ENCODE measurements around the gene PRKN. TPM values are rescaled to one million over a fixed set of nuclear protein-coding genes. Genes with fewer than 3 reads are reported as not detected.

PRKN gene
- polyA plus RNA-seq, 1 experiment, result 0.71 TPM

DNA sequence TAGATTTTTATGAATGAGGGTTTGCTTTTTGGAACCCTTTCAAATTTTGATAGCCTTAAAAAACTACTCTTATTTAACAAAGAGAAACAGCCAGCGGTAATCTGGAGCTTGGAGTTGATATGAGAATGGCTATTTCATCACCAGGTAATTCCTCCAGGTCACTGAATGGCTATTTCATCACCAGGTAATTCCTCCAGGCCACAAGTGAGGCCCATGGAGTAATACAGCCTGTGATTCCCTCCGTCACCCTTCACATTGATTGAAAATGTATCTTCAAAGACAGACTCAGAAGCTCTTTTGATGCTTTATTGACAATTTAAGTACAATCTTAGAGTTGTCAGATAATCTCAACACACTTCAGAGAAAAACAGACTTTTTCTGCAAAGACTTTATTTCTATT lies 1380.4 kb downstream of the PRKN start:
- ChIA-PET POLR2A (no interaction called here), CTCF (no interaction called here)
- H3K36me3 ChIP-seq (ENCODE audit: control insufficient read depth, insufficient read depth, low read length), result no peaks in the 10 kb centered on the region
- no peak overlapping the region for H3K4me3 ChIP-seq (ENCODE audit: low read depth, low read length)
- no peak for DNase-seq (ENCODE audit: low read depth)
- no peaks in the 10 kb centered on the region for H3K27me3 ChIP-seq (ENCODE audit: control insufficient read depth, insufficient read depth, low read length)
- TF ChIP-seq, protein P1, sequence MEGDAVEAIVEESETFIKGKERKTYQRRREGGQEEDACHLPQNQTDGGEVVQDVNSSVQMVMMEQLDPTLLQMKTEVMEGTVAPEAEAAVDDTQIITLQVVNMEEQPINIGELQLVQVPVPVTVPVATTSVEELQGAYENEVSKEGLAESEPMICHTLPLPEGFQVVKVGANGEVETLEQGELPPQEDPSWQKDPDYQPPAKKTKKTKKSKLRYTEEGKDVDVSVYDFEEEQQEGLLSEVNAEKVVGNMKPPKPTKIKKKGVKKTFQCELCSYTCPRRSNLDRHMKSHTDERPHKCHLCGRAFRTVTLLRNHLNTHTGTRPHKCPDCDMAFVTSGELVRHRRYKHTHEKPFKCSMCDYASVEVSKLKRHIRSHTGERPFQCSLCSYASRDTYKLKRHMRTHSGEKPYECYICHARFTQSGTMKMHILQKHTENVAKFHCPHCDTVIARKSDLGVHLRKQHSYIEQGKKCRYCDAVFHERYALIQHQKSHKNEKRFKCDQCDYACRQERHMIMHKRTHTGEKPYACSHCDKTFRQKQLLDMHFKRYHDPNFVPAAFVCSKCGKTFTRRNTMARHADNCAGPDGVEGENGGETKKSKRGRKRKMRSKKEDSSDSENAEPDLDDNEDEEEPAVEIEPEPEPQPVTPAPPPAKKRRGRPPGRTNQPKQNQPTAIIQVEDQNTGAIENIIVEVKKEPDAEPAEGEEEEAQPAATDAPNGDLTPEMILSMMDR (IDR thresholded peaks at IDR 0.05; ENCODE audit: insufficient read depth, low read depth, low read length), result no peak

DNA sequence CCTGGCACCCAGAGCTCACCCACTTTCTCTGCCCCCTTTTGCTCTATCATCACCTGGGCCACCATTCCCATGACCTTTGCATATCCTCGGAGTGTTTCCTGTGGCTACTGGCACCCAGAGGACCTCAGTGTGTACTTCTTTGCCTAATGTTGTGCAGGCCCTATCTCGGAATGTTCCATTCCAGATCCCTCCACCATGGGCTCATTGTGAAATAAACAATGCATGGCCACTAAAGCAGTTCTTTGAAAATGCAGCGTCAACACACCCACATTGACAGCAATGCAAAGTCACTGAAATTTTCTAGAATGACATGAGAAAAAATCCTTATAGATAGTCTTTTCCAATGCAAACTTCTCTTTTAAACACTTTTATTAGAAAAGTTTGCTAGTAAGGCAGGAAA lies 1380.8 kb downstream of the PRKN start:
- H3K36me3 ChIP-seq (ENCODE audit: control insufficient read depth, insufficient read depth, low read length), result no peaks in the 10 kb centered on the region
- TF ChIP-seq, protein P1 (IDR thresholded peaks at IDR 0.05; ENCODE audit: insufficient read depth, low read depth, low read length), result no peak
- ChIA-PET POLR2A (no interaction called here), CTCF (no interaction called here)
- no peaks in the 10 kb centered on the region for H3K27me3 ChIP-seq (ENCODE audit: control insufficient read depth, insufficient read depth, low read length)
- no peak overlapping the region for H3K4me3 ChIP-seq (ENCODE audit: low read depth, low read length)
- no peak for DNase-seq (ENCODE audit: low read depth)

DNA sequence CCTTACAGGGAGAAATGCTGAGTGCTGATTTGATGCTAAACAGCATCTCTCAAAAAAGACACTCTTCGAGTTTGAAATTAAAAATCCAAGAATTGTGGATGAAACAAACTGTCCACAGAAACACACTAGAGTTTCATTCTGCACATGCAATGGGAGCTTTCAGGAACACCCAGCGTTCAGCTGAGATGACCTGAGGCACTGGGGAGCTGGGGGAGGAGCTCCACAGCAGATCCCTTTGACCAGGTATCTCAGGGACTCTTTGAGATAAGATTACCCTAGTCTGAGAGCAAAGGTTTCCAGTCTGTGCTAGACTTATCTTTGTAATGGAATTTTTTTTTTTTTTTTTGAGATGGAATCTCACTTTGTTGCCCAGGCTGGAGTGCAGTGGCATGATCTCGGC lies 1382.9 kb downstream of the PRKN start:
- CTCF ChIA-PET, result interaction anchor here (1.0 to 1.2 kb wide), 2 partner anchors 26 to 414 kb away, joined by 3 read pairs; no protein-coding TSS in a partner anchor

DNA sequence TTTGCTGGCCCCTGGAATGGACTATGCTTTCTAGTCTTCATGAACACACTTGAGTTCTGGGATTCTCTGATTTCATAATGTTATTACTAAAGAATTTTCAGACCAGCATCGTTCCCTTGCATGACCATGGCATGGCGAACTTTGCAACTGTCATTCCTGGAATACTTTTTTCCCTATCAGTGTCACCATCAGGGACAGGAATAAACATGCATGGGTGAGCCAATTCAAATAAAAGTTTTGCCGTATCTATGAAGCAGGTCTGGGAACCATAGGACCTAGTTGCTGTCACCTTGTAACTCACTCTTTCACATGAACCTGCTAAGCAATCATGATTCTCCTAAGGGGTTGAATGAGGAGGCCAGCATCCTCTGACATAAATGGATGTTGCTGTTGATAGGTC lies 1385.5 kb downstream of the PRKN start:
- Histone ChIP-seq H3K27me3 (ENCODE audit: control insufficient read depth, insufficient read depth, low read length) (no peaks in the 10 kb centered on the region), H3K4me3 (ENCODE audit: low read depth, low read length) (no peak overlapping the region), H3K36me3 (ENCODE audit: control insufficient read depth, insufficient read depth, low read length) (no peaks in the 10 kb centered on the region)
- DNase-seq (ENCODE audit: low read depth), result no peak
- TF ChIP-seq, protein P1 (IDR thresholded peaks at IDR 0.05; ENCODE audit: insufficient read depth, low read depth, low read length), result no peak
- POLR2A ChIA-PET, result no interaction called here
- CTCF ChIA-PET, result no interaction called here

More for the DNA sequence above, 1382.9 kb downstream of the PRKN start:
- POLR2A ChIA-PET, result no interaction called here
- H3K36me3 ChIP-seq (ENCODE audit: control insufficient read depth, insufficient read depth, low read length), result no peaks in the 10 kb centered on the region
- DNase-seq (ENCODE audit: low read depth), result no peak
- TF ChIP-seq, protein P1 (IDR thresholded peaks at IDR 0.05; ENCODE audit: insufficient read depth, low read depth, low read length), result no peak
- no peak overlapping the region for H3K4me3 ChIP-seq (ENCODE audit: low read depth, low read length)
- H3K27me3 ChIP-seq (ENCODE audit: control insufficient read depth, insufficient read depth, low read length), result no peaks in the 10 kb centered on the region

DNA sequence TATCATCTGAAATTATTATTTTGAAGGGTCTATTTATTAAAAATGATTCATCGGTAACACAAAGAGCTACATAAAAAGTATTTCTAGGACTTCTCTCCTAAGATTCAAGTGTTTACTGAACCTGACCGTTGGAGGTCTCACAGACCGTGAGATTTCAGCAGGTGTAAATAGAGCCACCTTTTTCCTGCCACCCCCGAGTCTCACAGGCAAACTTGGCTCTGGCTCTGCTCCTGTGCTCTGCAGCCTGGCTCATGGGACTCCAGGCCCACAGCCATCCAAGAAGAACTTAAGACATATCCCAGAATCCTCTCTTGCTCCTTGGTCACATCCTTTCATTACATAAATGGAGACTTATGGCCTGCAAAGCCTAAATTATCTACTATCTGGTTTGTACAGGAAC lies 1385.9 kb downstream of the PRKN start:
- Histone ChIP-seq H3K4me3 (ENCODE audit: low read depth, low read length) (no peak overlapping the region), H3K36me3 (ENCODE audit: control insufficient read depth, insufficient read depth, low read length) (no peaks in the 10 kb centered on the region), H3K27me3 (ENCODE audit: control insufficient read depth, insufficient read depth, low read length) (no peaks in the 10 kb centered on the region)
- TF ChIP-seq, protein P1 (IDR thresholded peaks at IDR 0.05; ENCODE audit: insufficient read depth, low read depth, low read length), result no peak
- DNase-seq (ENCODE audit: low read depth), result no peak
- ChIA-PET POLR2A (no interaction called here), CTCF (no interaction called here)
